Stimulated activated CD8-positive, alpha-beta memory T cell treated with anti-CD3 and anti-CD28 coated beads, Interleukin-7, amount 100 ng/mL, for 4 hours (primary cell): ENCODE data around the gene ELMO1.
A peak's percentile ranks its signal among the peaks of the same experiment; 100 is the strongest.

Source experiments
- DNase-seq, 2 donors: peaks; one replicate each; pipeline ENCODE4 v3.0.0-alpha.2; 2020; ENCODE audit warnings: low read depth in 2 of 2

The ELMO1 gene

GRCh38 chr7:37467002-37467401, 18.3 kb upstream of the ELMO1 start:
- DNase-seq, result no peak

GRCh38 chr7:37462138-37462537, 13.5 kb upstream of the ELMO1 start:
- no peak for DNase-seq

- DNase-seq, result no peak
Measured at GRCh38 chr7:37455081-37455480, 6.4 kb upstream of the ELMO1 start.

GRCh38 chr7:37452346-37452745, 3.7 kb upstream of the ELMO1 start:
- DNase-seq, result no peak

- no peak for DNase-seq
Measured at GRCh38 chr7:37450035-37450434, 1.4 kb upstream of the ELMO1 start.

GRCh38 chr7:37449621-37450020, 957 bp upstream of the ELMO1 start:
- no peak for DNase-seq

- DNase-seq, result peak in 1 of 2 donors; percentile 39
Measured at GRCh38 chr7:37448011-37448635, 541 bp downstream of the ELMO1 start.

GRCh38 chr7:37446371-37446770, 2.3 kb downstream of the ELMO1 start:
- DNase-seq, result no peak

- DNase-seq, result no peak
Measured at GRCh38 chr7:37445790-37446189, 2.9 kb downstream of the ELMO1 start.

- DNase-seq, result no peak
Measured at GRCh38 chr7:37445064-37445723, 3.5 kb downstream of the ELMO1 start.

GRCh38 chr7:37443627-37444026, 5.0 kb downstream of the ELMO1 start:
- no peak for DNase-seq

GRCh38 chr7:37442268-37442667, 6.4 kb downstream of the ELMO1 start:
- DNase-seq, result no peak

GRCh38 chr7:37441816-37442215, 6.8 kb downstream of the ELMO1 start:
- no peak for DNase-seq

- no peak for DNase-seq
Measured at GRCh38 chr7:37441386-37441760, 7.3 kb downstream of the ELMO1 start.

- peak in 1 of 2 donors; percentile 10 for DNase-seq
Measured at GRCh38 chr7:37440738-37441385, 7.8 kb downstream of the ELMO1 start.

GRCh38 chr7:37439653-37440026, 9.0 kb downstream of the ELMO1 start:
- no peak for DNase-seq

GRCh38 chr7:37438906-37439652, 9.6 kb downstream of the ELMO1 start:
- no peak for DNase-seq

GRCh38 chr7:37435156-37435855, 13.4 kb downstream of the ELMO1 start:
- DNase-seq, result no peak

GRCh38 chr7:37434529-37434928, 14.1 kb downstream of the ELMO1 start:
- DNase-seq, result no peak

- no peak for DNase-seq
Measured at GRCh38 chr7:37433166-37433565, 15.5 kb downstream of the ELMO1 start.

GRCh38 chr7:37432281-37432920, 16.3 kb downstream of the ELMO1 start:
- no peak for DNase-seq
